ENCODE results near the gene RAMACL.

DNA sequence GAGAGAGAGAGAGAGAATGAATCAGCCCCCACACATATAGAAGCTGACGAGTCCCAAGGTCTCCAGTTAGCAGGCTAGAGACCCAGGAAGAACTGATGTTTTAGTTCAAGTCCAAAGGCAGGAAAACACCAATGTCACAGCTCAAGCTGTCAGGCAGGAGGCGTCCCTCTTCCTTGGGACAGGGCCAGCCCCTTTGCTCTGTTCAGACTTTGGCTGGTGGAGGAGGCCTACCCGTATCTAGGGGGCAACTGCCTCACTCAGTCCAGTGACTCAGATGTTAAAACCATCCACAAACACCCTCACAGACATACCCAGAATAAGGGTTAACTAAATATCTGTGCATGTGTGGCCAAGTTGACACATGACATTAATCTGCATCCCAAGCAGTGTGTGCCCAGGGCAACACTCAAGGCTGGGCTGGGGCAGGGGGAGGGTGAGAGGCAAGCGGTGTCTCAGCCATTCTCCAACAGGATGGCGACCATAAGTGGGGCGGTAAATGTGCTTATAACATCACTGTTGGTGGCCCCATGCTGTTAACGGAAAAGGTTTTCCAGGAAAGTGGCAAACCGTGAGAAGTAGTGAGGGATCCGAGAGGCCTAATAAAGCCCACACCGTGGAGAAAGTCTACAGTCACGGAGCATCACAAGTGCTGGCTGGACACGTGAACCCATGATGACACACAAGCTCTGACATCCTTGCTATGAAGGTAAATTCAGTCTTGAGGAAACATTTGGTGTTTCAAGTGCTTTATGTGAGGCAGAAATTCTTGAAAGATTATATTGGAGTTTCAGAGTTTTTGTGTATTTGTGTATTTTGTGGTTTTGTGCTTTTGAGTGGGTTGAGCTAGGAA lies 28.1 kb downstream of the RAMACL start:
- TF ChIP-seq CTCF (IDR thresholded peaks at IDR 0.05) = no peak
- no peak for TF ChIP-seq POLR2A (IDR thresholded peaks at IDR 0.05)
- TF ChIP-seq EP300 (IDR thresholded peaks at IDR 0.05) = no peak

All from sigmoid colon (tissue), 4 donors.